HUES48 (cell line): ENCODE data around the gene FPGT.
"Not testable (repeated sequence)": the region's sequence is repeated elsewhere in the genome, so short reads cannot be mapped to it uniquely, and the experiment has no call there.

Experiments
- H3K27ac ChIP-seq: one replicate; pipeline ENCODE4 v1.7.0; 2013; ENCODE audit warnings: low read depth, low read length, inconsistent platforms
- H3K27me3 ChIP-seq: 2 replicates; pipeline ENCODE4 v1.6.1; 2013; ENCODE audit warnings: mild to moderate bottlenecking, low read length; ENCODE audit not compliant: control insufficient read depth, insufficient read depth
- H3K36me3 ChIP-seq: 2 replicates; pipeline ENCODE4 v1.6.1; 2013; ENCODE audit warnings: low read length; ENCODE audit not compliant: control insufficient read depth, insufficient read depth
- H3K4me1 ChIP-seq: 2 replicates; pipeline ENCODE4 v1.6.1; 2013; ENCODE audit warnings: mild to moderate bottlenecking, low read length; ENCODE audit not compliant: control insufficient read depth, insufficient read depth
- H3K4me3 ChIP-seq: 2 replicates; pipeline ENCODE4 v1.5.1; 2013; ENCODE audit warnings: mild to moderate bottlenecking, low read depth, low read length
- H3K9ac ChIP-seq: 2 replicates; pipeline ENCODE4 v1.6.1; 2013; ENCODE audit warnings: mild to moderate bottlenecking, low read depth, low read length, moderate library complexity
- H3K9me3 ChIP-seq: 2 replicates; pipeline ENCODE4 v1.6.1; 2013; ENCODE audit warnings: low read length; ENCODE audit not compliant: control insufficient read depth, insufficient read depth

FPGT gene

DNA sequence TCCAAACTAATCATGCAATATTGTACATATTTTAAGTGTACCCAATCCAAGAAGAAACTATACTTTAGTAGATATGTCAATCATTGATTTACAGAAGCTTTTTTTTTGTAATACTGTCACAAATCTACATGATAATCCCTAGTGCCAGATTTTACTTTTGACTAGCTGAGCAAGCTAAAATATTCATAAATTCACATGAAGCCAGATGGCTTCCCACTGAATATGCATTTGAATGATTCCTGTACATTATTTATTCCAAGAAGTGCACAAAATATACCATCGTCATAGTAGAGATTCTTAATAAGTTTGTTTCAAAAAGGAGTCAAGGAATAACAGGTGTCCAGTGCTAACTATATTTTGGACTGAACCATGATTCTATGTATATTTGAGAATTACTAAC, 17.2 kb downstream of the FPGT start:
- no peaks in the 10 kb centered on the region; the same call in 1 of the 2 replicates for H3K4me1 ChIP-seq
- H3K9me3 ChIP-seq: no peaks in the 10 kb centered on the region
- no peak overlapping the region for H3K4me3 ChIP-seq
- no peak overlapping the region for H3K27ac ChIP-seq
- H3K9ac ChIP-seq: no peak overlapping the region
- H3K27me3 ChIP-seq: no peaks in the 10 kb centered on the region
- no peaks in the 10 kb centered on the region for H3K36me3 ChIP-seq

DNA sequence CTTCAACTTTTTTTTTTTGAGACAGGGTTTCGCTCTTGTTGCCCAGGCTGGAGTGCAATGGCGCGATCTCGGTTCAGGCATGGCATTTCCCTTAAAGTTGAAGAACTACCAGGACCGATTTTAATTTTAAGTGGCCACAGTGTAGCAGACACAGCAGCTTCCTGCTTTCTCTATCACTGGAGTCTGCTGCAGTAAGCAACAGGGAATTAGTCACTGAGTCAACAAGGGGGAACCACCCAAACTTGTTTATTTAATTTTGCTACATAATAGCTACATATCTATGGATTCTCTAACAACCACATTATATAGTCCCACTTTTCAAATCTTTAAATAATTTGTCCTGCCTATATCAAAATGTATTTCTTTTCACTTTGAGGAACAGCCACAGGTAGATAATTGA, 24.7 kb downstream of the FPGT start:
- Histone ChIP-seq H3K4me3 (no peak overlapping the region), H3K36me3 (no peaks in the 10 kb centered on the region), H3K4me1 (no peaks in the 10 kb centered on the region), H3K27ac (no peak overlapping the region), H3K9me3 (no peaks in the 10 kb centered on the region), H3K9ac (no peak overlapping the region), H3K27me3 (no peaks in the 10 kb centered on the region)

DNA sequence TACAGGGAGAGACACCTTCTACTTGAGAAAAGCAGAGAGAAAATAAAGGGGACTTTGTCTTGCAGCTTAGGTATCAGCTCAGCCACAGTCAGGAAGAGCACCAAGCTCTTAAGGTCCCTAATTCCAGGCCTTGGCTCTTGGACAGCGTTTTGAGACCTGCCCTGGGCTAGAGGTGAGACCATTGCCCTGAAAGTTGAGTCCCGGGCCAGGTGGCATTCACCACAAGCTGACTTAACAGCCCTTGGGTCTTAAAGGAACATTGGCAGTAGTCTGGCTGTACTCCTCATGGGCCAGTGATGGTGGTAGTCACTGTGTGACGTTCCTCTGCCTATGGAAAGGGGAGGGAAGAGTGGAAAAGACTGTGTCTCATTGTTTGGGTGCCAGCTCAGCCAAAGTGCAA, 25.4 kb downstream of the FPGT start:
- Histone ChIP-seq H3K4me3 (no peak overlapping the region), H3K9me3 (no peaks in the 10 kb centered on the region), H3K9ac (no peak overlapping the region), H3K36me3 (no peaks in the 10 kb centered on the region), H3K27me3 (no peaks in the 10 kb centered on the region), H3K27ac (no peak overlapping the region), H3K4me1 (no peaks in the 10 kb centered on the region)

DNA sequence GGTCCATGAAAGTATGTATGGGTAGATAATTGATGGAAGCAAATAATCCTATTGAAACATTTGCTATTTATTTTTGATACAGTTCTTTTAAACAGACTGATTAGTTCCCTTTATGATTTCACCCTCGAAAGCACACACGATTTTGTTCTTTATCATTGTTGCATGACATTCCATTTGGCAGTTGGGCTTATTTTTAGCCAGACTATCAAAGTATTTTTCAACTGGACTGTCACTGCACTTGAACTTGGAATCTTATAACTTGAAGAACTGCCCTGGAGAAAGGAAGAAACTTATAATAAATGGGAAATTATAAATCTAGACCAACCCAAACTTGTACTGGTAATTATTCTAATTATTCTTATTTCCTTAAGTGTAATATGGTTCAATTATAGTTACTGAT, 37.1 kb downstream of the FPGT start, which contains the start of gene TNNI3K:
Gene TNNI3K (plus strand): TSS at position 235 of the 400 bp plus-strand sequence. CDS start 65 bp downstream, at position 300.
- Histone ChIP-seq H3K9ac (no peak within 1 kb of the TSS), H3K4me3 (no peak within 1 kb of the TSS), H3K9me3 (no peaks in the 10 kb centered on the region), H3K27ac (no peak within 1 kb of the TSS), H3K27me3 (no peaks in the 10 kb centered on the region), H3K4me1 (no peaks in the 10 kb centered on the region), H3K36me3 (no peaks in the 10 kb centered on the region)

DNA sequence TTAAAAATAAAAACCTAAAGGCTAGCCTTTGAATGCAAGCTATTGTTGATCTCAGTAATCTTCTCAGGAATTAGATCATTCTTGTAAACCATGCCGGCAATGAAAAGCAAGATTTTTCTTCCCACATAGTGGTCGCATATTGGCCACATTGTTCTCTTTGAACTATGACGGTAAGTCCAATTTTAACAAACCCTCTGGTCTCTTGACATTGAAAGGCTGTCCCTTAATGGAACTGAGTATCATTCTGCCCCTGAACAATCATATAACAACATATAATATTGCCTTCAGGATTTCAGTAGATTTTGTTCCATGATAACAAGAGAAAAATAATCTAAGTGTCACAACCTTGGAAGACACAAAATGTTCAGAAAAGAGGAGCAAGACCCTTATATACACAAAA, 38.4 kb downstream of the FPGT start:
- Histone ChIP-seq H3K9me3 (no peaks in the 10 kb centered on the region), H3K36me3 (no peaks in the 10 kb centered on the region), H3K27ac (no peak overlapping the region), H3K4me3 (no peak overlapping the region), H3K9ac (no peak overlapping the region), H3K4me1 (no peaks in the 10 kb centered on the region), H3K27me3 (no peaks in the 10 kb centered on the region)

DNA sequence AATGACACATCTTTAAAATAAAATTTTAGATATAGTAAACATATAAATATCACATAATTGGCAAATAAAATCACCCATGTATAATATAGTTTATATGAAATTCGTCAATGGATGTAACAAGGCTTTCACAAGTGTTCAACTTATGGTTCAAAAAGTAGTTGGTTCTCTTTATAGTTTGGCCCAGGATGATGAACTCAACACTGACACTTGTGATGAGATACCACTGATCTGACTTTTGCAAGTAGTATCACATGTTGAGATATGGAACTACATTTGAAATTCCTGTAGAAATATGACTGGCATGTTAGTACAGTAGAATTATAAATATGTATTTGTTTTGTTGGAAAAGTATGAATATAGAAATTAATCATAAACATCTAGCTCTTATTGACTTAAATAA, 39.0 kb downstream of the FPGT start:
- no peaks in the 10 kb centered on the region for H3K36me3 ChIP-seq
- H3K4me3 ChIP-seq: no peak overlapping the region
- no peaks in the 10 kb centered on the region for H3K4me1 ChIP-seq
- no peaks in the 10 kb centered on the region for H3K9me3 ChIP-seq
- no peak overlapping the region for H3K27ac ChIP-seq
- H3K9ac ChIP-seq: no peak overlapping the region
- no peaks in the 10 kb centered on the region for H3K27me3 ChIP-seq

DNA sequence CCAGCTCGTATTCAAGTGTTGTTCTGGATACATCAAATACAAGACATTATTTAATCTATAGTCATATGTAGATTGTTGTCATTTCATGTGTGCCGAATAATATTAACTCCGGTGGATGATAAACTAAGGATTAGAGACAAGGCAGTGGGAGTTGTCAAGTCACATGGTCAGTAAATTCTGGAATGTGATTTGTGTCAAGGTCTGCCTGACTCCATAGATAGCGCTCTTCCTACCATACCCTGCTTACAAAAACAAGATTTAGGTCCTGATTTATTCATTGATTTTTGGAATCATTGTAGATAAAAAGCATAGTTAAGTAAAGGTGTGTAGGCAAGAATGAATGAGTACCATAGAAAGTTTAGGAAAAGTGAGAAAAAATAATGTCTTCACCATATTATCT, 39.7 kb downstream of the FPGT start:
- H3K27ac ChIP-seq: no peak overlapping the region
- H3K4me1 ChIP-seq: no peaks in the 10 kb centered on the region
- no peaks in the 10 kb centered on the region for H3K27me3 ChIP-seq
- H3K36me3 ChIP-seq: no peaks in the 10 kb centered on the region
- H3K9me3 ChIP-seq: no peaks in the 10 kb centered on the region
- no peak overlapping the region for H3K9ac ChIP-seq
- no peak overlapping the region for H3K4me3 ChIP-seq

DNA sequence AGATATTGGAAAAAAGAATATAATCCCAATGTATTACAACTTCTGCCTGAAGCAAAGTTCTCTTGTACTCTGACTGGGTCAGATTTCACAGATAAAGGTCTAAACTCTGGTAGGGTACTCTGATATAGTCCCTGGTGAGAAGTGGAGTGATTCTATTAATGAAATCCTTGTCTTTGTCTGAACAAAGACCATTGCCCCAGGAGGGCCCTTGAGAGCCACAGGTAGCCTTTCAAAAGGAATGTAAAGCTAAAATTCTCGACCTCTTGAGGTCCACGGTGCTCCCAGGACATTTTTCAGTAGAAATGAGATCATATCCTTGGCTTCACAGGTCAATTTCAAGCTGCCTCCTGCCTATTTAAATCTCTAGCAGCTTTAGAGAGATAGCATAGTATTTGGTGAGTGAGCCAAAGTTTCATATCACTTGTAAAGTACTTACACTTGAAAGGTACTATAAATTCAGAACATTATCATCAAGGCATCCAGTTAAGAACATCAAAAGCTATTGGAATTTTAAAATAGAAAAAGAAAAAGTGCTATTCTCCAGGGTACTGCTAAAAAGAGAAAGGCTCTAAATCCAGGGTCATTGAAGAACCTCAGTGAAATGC, 47.2 kb downstream of the FPGT start:
- no peak overlapping the region for H3K9ac ChIP-seq
- H3K27ac ChIP-seq: peak overlapping the region; percentile 71
- H3K9me3 ChIP-seq: peaks cover 8% of the 10 kb centered on the region
- peaks cover 35% of the 10 kb centered on the region for H3K27me3 ChIP-seq
- H3K4me3 ChIP-seq: peak overlapping the region; percentile 27; the same call in 1 of the 2 replicates
- peaks cover 20% of the 10 kb centered on the region for H3K4me1 ChIP-seq
- H3K36me3 ChIP-seq: no peaks in the 10 kb centered on the region

DNA sequence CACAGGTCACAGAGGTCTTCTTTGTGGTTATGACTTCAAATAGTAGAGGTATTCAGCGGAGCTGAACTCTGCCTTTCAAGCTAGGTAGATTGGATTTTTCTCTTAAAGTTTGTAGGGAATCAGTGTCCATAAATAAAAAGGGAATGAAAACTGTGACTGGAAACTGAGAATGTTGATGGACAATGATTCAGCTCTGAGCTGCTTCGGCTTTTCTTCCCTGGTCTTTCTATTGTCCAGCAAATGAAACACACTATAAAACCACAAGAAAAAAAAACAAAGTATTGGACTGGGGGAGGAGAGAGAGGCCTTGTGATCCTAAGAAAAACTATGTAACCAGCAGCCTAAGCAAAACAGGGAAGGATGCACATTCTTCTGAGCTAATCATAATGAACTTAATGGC, 48.3 kb downstream of the FPGT start:
- H3K9me3 ChIP-seq: peaks cover 8% of the 10 kb centered on the region
- peaks cover 20% of the 10 kb centered on the region for H3K4me1 ChIP-seq
- H3K27me3 ChIP-seq: peaks cover 35% of the 10 kb centered on the region
- H3K36me3 ChIP-seq: no peaks in the 10 kb centered on the region
- no peak overlapping the region for H3K4me3 ChIP-seq
- H3K9ac ChIP-seq: no peak overlapping the region
- H3K27ac ChIP-seq: no peak overlapping the region

DNA sequence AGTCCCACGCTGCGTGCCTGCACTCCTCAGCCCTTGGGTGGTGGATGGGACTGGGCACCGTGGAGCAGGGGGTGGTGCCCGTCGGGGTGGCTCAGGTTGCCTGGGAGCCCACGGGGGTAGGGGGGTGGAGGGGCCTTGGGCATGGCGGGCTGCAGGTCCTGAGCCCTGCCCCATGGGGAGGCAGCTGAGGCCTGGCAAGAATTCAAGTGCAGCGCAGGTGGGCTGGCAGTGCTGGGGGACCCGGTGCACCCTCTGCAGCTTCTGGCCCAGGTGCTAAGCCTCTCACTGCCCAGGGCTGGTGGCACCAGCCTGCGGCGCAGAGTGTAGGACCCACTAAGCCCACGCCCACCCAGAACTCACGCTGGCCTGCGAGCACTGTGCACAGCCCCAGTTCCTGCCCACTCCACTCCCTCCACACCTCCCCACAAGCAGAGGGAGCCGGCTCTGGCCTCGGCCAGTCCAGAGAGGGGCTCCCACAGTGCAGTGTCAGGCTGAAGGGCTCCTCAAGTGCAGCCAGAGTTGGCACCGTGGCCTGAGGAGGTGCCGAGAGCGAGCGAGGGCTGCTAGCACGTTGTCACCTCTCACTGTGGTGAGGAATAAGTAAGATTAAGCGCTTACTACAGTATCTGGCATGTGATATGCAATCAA, 50.0 kb downstream of the FPGT start:
- H3K36me3 ChIP-seq: no peaks in the 10 kb centered on the region

DNA sequence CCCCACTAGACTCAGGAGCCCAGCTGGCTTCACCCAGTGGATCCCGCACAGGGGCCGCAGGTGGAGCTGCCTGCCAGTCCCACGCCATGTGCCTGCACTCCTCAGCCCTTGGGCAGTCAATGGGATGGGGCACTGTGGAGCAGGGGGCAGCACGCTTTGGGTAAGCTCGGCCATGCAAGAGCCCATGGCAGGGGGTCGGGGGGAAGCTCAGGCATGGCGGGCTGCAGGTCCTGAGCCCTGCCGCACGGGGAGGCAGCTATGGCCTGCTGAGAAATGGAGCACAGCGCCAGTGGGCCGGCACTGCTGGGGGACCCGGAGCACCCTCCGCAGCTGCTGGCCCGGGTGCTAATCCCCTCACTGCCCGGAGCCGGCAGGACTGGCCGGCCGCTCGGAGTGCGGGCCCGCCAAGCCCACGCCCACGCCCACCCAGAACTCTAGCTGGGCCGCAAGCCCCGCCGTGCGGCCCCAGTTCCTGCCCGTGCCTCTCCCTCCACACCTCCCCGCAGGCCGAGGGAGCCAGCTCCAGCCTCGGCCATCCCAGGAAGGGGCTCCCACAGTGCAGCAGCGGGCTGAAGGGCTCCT, 55.3 kb downstream of the FPGT start:
- not testable (repeated sequence) for H3K36me3 ChIP-seq, H3K4me1 ChIP-seq, H3K27me3 ChIP-seq, H3K27ac ChIP-seq, H3K9ac ChIP-seq, H3K9me3 ChIP-seq, H3K4me3 ChIP-seq

More for the DNA sequence above, 50.0 kb downstream of the FPGT start:
- H3K9me3 ChIP-seq: peaks cover 8% of the 10 kb centered on the region
- no peak overlapping the region for H3K9ac ChIP-seq
- no peak overlapping the region for H3K27ac ChIP-seq
- peaks cover 20% of the 10 kb centered on the region for H3K4me1 ChIP-seq
- no peak overlapping the region for H3K4me3 ChIP-seq
- H3K27me3 ChIP-seq: peaks cover 35% of the 10 kb centered on the region
